HEK293T (cell line): ENCODE measurements around the gene CALN1.

ENCODE experiments used
- CTBP1 ChIP-seq: fragments of 450-650 bp; IDR thresholded peaks from 2 replicates; pipeline ENCODE4 v1.6.1; 2016; ENCODE audit warnings: borderline replicate concordance
- ELF4 ChIP-seq: fragments of 450-650 bp; IDR thresholded peaks from 2 replicates; pipeline ENCODE4 v1.6.1; 2017; ENCODE audit warnings: antibody characterized with exemption
- FOXA1 ChIP-seq: fragments of 450-650 bp; IDR thresholded peaks from 2 replicates; pipeline ENCODE4 v1.6.1; 2016; ENCODE audit warnings: mild to moderate bottlenecking
- FOXK2 ChIP-seq: fragments of 450-650 bp; IDR thresholded peaks from 2 replicates; pipeline ENCODE4 v1.6.1; 2016; ENCODE audit warnings: mild to moderate bottlenecking
- FOXM1 ChIP-seq: fragments of 450-650 bp; IDR thresholded peaks from 2 replicates; pipeline ENCODE4 v1.6.1; 2017; ENCODE audit warnings: mild to moderate bottlenecking, borderline replicate concordance
- HDGF ChIP-seq: fragments of 450-650 bp; IDR thresholded peaks from 2 replicates; pipeline ENCODE4 v1.6.1; 2017; ENCODE audit warnings: antibody characterized with exemption, borderline replicate concordance
- L3MBTL2 ChIP-seq: fragments of 450-650 bp; conservative IDR thresholded peaks from 2 replicates; pipeline ENCODE4 v1.6.1; 2016; ENCODE audit warnings: mild to moderate bottlenecking
- LEF1 ChIP-seq: fragments of 450-650 bp; IDR thresholded peaks from 2 replicates; pipeline ENCODE4 v1.6.1; 2017; ENCODE audit warnings: mild to moderate bottlenecking, borderline replicate concordance
- PKNOX1 ChIP-seq: fragments of 450-650 bp; IDR thresholded peaks from 2 replicates; pipeline ENCODE4 v1.6.1; 2016
- SP1 ChIP-seq: fragments of 450-650 bp; IDR thresholded peaks from 2 replicates; pipeline ENCODE4 v1.6.1; 2017
- SUZ12 ChIP-seq: fragments of 450-650 bp; IDR thresholded peaks from 2 replicates; pipeline ENCODE4 v1.6.1; 2016; ENCODE audit warnings: mild to moderate bottlenecking
- TARDBP ChIP-seq: fragments of 450-650 bp; IDR thresholded peaks from 2 replicates; pipeline ENCODE4 v1.6.1; 2016
- ZNF384 ChIP-seq: fragments of 450-650 bp; IDR thresholded peaks from 2 replicates; pipeline ENCODE4 v1.6.1; 2016

- TF ChIP-seq FOXK2 (no peak), SP1 (no peak), SUZ12 (no peak), PKNOX1 (no peak), TARDBP (no peak), FOXM1 (no peak), ZNF384 (no peak), CTBP1 (no peak), HDGF (no peak), LEF1 (no peak), L3MBTL2 (no peak), ELF4 (no peak), FOXA1 (no peak)
Measured at GRCh38 chr7:72077786-72078185, 334.4 kb downstream of the CALN1 start.
